ENCODE data around the gene CLEC11A.

- TF ChIP-seq CTCF (conservative IDR thresholded peaks at IDR 0.05; ENCODE audit: low read length) (no peak), EZH2phosphoT487 (IDR thresholded peaks at IDR 0.05; ENCODE audit: borderline replicate concordance) (no peak)
Observed at GRCh38 chr19:50702158-50702870, 20.9 kb upstream of the CLEC11A start.
